SK-N-SH treated with all-trans-retinoic acid at 6 μM for 48 hours (cell line): ENCODE measurements around the gene PDE4B.
A peak's percentile ranks its signal among the peaks of the same experiment; 100 is the strongest.

ENCODE experiments used
- ATAC-seq: fragments of 200-7000 bp; cut with Tn5 transposase; 3 replicates; pipeline ENCODE4 v1.9.1; 2020; ENCODE audit warnings: mild to moderate bottlenecking, moderate library complexity
- CSDC2 ChIP-seq: fragments of 250-450 bp; sonication (Bioruptor Pico); IDR thresholded peaks from 2 replicates; pipeline ENCODE4 v1.5.0; 2020; ENCODE audit warnings: mild to moderate bottlenecking, moderate library complexity
- ESRRG ChIP-seq: fragments of 250-450 bp; sonication (Bioruptor Pico); IDR thresholded peaks from 2 replicates; pipeline ENCODE4 v1.6.1; 2021; ENCODE audit warnings: mild to moderate bottlenecking
- ISL1 ChIP-seq: fragments of 250-450 bp; sonication (Bioruptor Pico); IDR thresholded peaks from 2 replicates; pipeline ENCODE4 v2.1.2; 2022; ENCODE audit warnings: mild to moderate bottlenecking, moderate library complexity
- OSR1 ChIP-seq: fragments of 250-450 bp; sonication (Bioruptor Pico); IDR thresholded peaks from 2 replicates; pipeline ENCODE4 v1.8.0; 2022; ENCODE audit warnings: moderate library complexity, mild to moderate bottlenecking, inconsistent platforms
- RARB ChIP-seq: fragments of 250-450 bp; sonication (Bioruptor Pico); IDR thresholded peaks from 2 replicates; pipeline ENCODE4 v1.8.0; 2021; ENCODE audit warnings: mild to moderate bottlenecking, moderate library complexity
- SNAI2 ChIP-seq: fragments of 250-450 bp; sonication (Bioruptor Pico); IDR thresholded peaks from 2 replicates; pipeline ENCODE4 v1.5.0; 2020; ENCODE audit warnings: mild to moderate bottlenecking, moderate library complexity
- TCF4 ChIP-seq: fragments of 250-450 bp; sonication (Bioruptor Pico); IDR thresholded peaks from 2 replicates; pipeline ENCODE4 v1.8.0; 2021; ENCODE audit warnings: mild to moderate bottlenecking, moderate library complexity, borderline replicate concordance
- ZC3H10 ChIP-seq: fragments of 250-450 bp; sonication (Bioruptor Pico); IDR thresholded peaks from 2 replicates; pipeline ENCODE4 v1.5.1; 2021; ENCODE audit warnings: mild to moderate bottlenecking, moderate library complexity
- ZFP3 ChIP-seq: fragments of 250-450 bp; sonication (Bioruptor Pico); IDR thresholded peaks from 2 replicates; pipeline ENCODE4 v1.5.0; 2020; ENCODE audit warnings: mild to moderate bottlenecking, moderate library complexity
- ZFP30 ChIP-seq: fragments of 450-650 bp; formaldehyde crosslinking; IDR thresholded peaks from 2 replicates; pipeline ENCODE4 v1.5.0; 2022; ENCODE audit warnings: mild to moderate bottlenecking, moderate library complexity
- ZNF565 ChIP-seq: fragments of 450-650 bp; formaldehyde crosslinking; conservative IDR thresholded peaks from 2 replicates; pipeline ENCODE4 v1.5.0; 2020; ENCODE audit warnings: low read depth, mild to moderate bottlenecking, moderate library complexity
- ZNF8 ChIP-seq: fragments of 450-650 bp; formaldehyde crosslinking; IDR thresholded peaks from 2 replicates; pipeline ENCODE4 v1.5.0; 2020; ENCODE audit warnings: mild to moderate bottlenecking, moderate library complexity
- TF ChIP-seq, protein P1 (sequence below): fragments of 250-450 bp; sonication (Bioruptor Pico); IDR thresholded peaks from 2 replicates; pipeline ENCODE4 v1.5.0; 2020; ENCODE audit warnings: mild to moderate bottlenecking, moderate library complexity
- TF ChIP-seq, protein P2 (sequence below): fragments of 250-450 bp; sonication (Bioruptor Pico); IDR thresholded peaks from 2 replicates; pipeline ENCODE4 v1.5.1; 2021; ENCODE audit warnings: mild to moderate bottlenecking, moderate library complexity
- TF ChIP-seq, protein P3 (sequence below): fragments of 250-450 bp; sonication (Bioruptor Pico); IDR thresholded peaks from 2 replicates; pipeline ENCODE4 v1.8.0; 2021; ENCODE audit warnings: low read depth, mild to moderate bottlenecking, moderate library complexity, borderline replicate concordance
- TF ChIP-seq, protein P4 (sequence below): fragments of 250-450 bp; sonication (Bioruptor Pico); IDR thresholded peaks from 2 replicates; pipeline ENCODE4 v1.5.1; 2020; ENCODE audit warnings: low read depth, mild to moderate bottlenecking, moderate library complexity
- TF ChIP-seq, protein P5 (sequence below): fragments of 250-450 bp; sonication (Bioruptor Pico); IDR thresholded peaks from 2 replicates; pipeline ENCODE4 v1.8.0; 2020; ENCODE audit warnings: mild to moderate bottlenecking, moderate library complexity, borderline replicate concordance

PDE4B gene

DNA sequence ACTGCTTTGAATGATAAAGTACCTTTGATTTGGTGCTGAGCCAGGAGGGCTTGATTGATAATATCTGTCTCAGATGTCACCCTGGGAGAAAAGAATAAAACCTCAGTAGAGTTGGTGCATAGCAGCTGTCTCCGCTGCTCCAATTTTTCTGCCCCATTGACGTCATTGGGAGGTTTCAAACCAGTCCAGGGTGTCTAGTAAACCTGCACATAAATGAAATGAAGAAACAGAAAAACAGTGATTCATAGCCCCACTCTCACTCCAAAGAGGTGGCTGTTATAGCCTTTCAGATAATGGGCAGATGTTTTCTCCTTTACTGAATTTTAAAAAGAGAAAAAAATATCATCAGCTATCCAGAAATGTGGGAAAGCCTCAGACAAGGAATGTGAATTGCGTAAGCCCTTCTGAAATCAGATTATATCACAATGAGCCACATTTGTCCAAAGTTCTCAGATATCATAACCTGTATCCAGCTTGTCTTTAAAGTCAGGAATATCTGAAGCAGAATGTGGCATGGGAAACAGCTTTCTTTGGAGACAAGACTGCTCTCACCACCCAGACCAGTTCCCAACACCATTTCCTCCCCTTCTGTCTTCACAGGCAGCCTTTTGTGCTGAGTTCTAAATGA is 390.0 kb downstream of the PDE4B start (continued):
- TF ChIP-seq ZFP3 (peak; percentile 81; the same call in 1 of the 2 replicates), ISL1 (peak; percentile 94), RARB (CRISPR knock-in tag) (peak; percentile 92; the same call in 1 of the 2 replicates), CSDC2 (CRISPR knock-in tag) (0 out of 2 replicates have a peak, but pooled peaks have one; percentile 49), ZC3H10 (CRISPR knock-in tag) (peak; percentile 93), OSR1 (CRISPR knock-in tag) (no peak), ZFP30 (no peak), ZNF8 (CRISPR knock-in tag) (no peak)
- TF ChIP-seq, protein P1, sequence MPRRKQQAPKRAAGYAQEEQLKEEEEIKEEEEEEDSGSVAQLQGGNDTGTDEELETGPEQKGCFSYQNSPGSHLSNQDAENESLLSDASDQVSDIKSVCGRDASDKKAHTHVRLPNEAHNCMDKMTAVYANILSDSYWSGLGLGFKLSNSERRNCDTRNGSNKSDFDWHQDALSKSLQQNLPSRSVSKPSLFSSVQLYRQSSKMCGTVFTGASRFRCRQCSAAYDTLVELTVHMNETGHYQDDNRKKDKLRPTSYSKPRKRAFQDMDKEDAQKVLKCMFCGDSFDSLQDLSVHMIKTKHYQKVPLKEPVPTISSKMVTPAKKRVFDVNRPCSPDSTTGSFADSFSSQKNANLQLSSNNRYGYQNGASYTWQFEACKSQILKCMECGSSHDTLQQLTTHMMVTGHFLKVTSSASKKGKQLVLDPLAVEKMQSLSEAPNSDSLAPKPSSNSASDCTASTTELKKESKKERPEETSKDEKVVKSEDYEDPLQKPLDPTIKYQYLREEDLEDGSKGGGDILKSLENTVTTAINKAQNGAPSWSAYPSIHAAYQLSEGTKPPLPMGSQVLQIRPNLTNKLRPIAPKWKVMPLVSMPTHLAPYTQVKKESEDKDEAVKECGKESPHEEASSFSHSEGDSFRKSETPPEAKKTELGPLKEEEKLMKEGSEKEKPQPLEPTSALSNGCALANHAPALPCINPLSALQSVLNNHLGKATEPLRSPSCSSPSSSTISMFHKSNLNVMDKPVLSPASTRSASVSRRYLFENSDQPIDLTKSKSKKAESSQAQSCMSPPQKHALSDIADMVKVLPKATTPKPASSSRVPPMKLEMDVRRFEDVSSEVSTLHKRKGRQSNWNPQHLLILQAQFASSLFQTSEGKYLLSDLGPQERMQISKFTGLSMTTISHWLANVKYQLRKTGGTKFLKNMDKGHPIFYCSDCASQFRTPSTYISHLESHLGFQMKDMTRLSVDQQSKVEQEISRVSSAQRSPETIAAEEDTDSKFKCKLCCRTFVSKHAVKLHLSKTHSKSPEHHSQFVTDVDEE (CRISPR knock-in tag): peak; percentile 92

DNA sequence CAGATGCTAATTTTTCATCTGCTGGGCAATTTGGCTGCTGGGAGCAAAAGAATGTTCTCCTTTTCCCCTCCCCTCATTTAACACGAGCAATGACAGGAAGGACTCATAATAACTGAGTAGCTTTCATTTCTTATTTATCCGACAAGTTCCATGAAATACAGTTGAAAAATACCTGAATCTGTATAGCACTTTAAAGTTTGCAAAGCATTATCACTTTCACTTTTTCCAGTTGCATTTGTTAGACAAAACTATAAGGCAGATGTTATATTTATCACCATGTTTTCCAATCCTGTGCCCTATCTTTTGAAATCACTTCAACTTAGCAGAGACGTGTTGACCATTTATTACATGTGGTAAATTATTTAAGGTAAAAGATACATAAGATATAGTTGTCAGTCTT is 390.7 kb downstream of the PDE4B start:
- peak; percentile 9; the same call in 1 of the 3 replicates for ATAC-seq
- TF ChIP-seq OSR1 (CRISPR knock-in tag): no peak

DNA sequence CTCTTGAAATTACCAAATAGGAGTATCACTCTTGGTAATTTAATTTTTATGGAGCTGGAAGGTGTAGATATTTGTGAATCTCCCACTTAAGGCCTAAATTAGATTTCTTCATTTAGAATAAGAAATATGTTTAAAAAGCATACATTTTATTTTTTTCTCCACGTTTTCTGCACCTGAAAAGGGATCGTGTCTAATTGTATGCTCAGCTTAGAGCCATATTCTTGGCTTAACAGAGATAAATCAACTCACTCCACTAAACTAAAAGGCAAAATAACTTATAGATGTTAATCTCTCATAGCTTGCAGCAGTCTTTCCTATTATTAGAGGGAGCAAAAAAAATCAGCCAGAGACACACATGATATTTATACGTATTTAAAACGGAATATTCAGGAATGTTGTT is 404.4 kb downstream of the PDE4B start:
- TF ChIP-seq ZFP3: no peak
- TF ChIP-seq TCF4 (CRISPR knock-in tag): peak; percentile 61; the same call in 1 of the 2 replicates
- peak; percentile 45 for ATAC-seq

DNA sequence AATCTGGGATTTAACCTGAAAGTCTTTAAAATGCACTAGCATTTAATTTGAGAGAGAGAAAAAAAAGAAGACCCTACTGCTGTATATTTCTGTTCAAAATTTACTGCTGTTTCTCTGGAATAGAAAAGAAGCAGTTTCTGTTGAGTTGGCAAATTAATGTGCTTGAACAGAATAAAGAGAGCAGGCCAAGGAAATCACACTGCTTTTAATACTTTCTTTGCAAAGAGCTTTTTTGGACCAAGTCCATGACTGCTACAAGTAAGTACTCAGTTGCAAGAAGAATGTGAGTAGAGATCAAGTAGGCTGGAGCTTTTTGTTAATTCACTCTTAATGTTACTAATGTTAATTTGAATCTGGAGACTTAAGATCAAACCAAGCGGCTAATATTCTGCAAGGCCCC is 405.1 kb downstream of the PDE4B start:
- TF ChIP-seq, protein P2, sequence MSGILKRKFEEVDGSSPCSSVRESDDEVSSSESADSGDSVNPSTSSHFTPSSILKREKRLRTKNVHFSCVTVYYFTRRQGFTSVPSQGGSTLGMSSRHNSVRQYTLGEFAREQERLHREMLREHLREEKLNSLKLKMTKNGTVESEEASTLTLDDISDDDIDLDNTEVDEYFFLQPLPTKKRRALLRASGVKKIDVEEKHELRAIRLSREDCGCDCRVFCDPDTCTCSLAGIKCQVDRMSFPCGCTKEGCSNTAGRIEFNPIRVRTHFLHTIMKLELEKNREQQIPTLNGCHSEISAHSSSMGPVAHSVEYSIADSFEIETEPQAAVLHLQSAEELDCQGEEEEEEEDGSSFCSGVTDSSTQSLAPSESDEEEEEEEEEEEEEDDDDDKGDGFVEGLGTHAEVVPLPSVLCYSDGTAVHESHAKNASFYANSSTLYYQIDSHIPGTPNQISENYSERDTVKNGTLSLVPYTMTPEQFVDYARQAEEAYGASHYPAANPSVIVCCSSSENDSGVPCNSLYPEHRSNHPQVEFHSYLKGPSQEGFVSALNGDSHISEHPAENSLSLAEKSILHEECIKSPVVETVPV (CRISPR knock-in tag): no peak
- TF ChIP-seq ZFP3 (no peak), ZNF565 (CRISPR knock-in tag) (no peak), RARB (CRISPR knock-in tag) (no peak), TCF4 (CRISPR knock-in tag) (no peak), ZFP30 (peak; percentile 61; the same call in 1 of the 2 replicates), SNAI2 (0 out of 2 replicates have a peak, but pooled peaks have one; percentile 43), CSDC2 (CRISPR knock-in tag) (no peak), ISL1 (peak; percentile 99), ZC3H10 (CRISPR knock-in tag) (peak; percentile 52; the same call in 1 of the 2 replicates), ESRRG (CRISPR knock-in tag) (no peak), ZNF8 (CRISPR knock-in tag) (no peak), OSR1 (CRISPR knock-in tag) (no peak)
- TF ChIP-seq, protein P3, sequence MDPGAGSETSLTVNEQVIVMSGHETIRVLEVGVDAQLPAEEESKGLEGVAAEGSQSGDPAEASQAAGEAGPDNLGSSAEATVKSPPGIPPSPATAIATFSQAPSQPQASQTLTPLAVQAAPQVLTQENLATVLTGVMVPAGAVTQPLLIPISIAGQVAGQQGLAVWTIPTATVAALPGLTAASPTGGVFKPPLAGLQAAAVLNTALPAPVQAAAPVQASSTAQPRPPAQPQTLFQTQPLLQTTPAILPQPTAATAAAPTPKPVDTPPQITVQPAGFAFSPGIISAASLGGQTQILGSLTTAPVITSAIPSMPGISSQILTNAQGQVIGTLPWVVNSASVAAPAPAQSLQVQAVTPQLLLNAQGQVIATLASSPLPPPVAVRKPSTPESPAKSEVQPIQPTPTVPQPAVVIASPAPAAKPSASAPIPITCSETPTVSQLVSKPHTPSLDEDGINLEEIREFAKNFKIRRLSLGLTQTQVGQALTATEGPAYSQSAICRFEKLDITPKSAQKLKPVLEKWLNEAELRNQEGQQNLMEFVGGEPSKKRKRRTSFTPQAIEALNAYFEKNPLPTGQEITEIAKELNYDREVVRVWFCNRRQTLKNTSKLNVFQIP: no peak
- TF ChIP-seq, protein P4, sequence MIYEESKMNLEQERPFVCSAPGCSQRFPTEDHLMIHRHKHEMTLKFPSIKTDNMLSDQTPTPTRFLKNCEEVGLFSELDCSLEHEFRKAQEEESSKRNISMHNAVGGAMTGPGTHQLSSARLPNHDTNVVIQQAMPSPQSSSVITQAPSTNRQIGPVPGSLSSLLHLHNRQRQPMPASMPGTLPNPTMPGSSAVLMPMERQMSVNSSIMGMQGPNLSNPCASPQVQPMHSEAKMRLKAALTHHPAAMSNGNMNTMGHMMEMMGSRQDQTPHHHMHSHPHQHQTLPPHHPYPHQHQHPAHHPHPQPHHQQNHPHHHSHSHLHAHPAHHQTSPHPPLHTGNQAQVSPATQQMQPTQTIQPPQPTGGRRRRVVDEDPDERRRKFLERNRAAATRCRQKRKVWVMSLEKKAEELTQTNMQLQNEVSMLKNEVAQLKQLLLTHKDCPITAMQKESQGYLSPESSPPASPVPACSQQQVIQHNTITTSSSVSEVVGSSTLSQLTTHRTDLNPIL (CRISPR knock-in tag): no peak
- TF ChIP-seq, protein P5, sequence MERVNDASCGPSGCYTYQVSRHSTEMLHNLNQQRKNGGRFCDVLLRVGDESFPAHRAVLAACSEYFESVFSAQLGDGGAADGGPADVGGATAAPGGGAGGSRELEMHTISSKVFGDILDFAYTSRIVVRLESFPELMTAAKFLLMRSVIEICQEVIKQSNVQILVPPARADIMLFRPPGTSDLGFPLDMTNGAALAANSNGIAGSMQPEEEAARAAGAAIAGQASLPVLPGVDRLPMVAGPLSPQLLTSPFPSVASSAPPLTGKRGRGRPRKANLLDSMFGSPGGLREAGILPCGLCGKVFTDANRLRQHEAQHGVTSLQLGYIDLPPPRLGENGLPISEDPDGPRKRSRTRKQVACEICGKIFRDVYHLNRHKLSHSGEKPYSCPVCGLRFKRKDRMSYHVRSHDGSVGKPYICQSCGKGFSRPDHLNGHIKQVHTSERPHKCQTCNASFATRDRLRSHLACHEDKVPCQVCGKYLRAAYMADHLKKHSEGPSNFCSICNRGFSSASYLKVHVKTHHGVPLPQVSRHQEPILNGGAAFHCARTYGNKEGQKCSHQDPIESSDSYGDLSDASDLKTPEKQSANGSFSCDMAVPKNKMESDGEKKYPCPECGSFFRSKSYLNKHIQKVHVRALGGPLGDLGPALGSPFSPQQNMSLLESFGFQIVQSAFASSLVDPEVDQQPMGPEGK: no peak
- TF ChIP-seq, protein P1 (CRISPR knock-in tag): no peak
- TF ChIP-seq, all 23 proteins: peak for 4
- ATAC-seq: peak; percentile 92
